Activated CD4-positive, alpha-beta T cell treated with anti-CD3 and anti-CD28 coated beads for 4 hours (primary cell): ENCODE data around the gene DKK2.

Experiments
- DNase-seq, 2 donors: peaks; one replicate each; pipeline ENCODE4 v3.0.0-alpha.2; 2020

The DKK2 gene, protein sequence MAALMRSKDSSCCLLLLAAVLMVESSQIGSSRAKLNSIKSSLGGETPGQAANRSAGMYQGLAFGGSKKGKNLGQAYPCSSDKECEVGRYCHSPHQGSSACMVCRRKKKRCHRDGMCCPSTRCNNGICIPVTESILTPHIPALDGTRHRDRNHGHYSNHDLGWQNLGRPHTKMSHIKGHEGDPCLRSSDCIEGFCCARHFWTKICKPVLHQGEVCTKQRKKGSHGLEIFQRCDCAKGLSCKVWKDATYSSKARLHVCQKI

DNA sequence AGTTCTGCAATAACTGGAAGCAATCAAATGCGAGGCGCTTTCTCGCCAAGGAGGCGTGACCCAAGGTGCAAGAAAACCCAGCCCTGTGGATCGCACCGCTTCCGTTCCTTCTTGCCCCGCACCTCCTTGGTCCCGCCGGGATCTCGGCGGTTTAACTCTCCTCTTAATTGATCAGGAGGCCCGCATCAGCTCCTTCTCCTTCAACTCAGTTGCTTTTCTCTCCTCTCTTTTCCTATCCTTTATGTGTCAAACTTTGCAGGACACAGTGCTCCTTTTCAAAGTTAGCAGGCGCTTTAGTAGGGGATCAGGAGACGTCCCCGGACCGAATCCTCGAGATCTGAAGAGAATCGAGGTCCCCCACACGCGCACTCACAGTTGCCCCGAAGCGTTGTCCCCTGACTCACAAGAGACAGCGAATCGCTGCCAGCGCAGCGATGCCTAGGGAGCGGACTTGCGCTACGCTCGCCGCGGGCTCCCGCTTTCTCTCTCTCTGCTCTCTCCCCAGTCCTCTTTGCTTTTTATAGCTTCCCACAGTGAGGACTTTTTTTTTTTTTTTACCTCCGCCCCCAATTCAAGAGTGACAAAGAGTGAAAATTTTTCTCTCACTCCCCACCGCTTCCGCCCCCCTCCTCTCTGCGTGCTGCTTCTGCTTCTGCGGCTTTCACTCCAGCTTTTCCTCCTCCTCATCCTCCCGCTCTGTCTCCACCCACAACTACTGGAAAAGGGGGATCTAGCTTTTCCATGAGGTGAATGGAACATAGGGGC is at the start of gene DKK2:
DKK2 (minus strand) TSS at position 495 of the 765 bp plus-strand sequence. CDS start 722 bp downstream, outside the sequence.
- DNase-seq, result no peak

DNA sequence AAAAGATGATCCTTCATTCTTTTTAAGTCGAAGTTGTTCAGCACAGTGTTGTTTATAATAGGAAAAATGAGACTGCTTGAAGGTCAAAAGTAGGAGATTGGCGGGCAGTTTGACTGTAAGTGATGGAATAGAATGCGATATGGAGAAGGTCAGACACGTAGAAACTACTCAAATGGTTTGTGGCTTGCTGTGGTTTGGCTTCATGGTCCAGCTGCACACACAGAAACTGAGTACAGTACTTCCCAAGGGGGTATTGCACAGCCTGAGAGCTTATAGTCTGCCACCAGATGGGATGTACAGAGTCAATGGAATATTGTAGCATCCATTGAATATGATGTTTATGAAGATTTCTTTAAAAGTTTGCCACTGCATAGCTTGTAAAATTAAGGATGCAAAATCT is 41.1 kb upstream of the DKK2 start:
- no peak for DNase-seq

DNA sequence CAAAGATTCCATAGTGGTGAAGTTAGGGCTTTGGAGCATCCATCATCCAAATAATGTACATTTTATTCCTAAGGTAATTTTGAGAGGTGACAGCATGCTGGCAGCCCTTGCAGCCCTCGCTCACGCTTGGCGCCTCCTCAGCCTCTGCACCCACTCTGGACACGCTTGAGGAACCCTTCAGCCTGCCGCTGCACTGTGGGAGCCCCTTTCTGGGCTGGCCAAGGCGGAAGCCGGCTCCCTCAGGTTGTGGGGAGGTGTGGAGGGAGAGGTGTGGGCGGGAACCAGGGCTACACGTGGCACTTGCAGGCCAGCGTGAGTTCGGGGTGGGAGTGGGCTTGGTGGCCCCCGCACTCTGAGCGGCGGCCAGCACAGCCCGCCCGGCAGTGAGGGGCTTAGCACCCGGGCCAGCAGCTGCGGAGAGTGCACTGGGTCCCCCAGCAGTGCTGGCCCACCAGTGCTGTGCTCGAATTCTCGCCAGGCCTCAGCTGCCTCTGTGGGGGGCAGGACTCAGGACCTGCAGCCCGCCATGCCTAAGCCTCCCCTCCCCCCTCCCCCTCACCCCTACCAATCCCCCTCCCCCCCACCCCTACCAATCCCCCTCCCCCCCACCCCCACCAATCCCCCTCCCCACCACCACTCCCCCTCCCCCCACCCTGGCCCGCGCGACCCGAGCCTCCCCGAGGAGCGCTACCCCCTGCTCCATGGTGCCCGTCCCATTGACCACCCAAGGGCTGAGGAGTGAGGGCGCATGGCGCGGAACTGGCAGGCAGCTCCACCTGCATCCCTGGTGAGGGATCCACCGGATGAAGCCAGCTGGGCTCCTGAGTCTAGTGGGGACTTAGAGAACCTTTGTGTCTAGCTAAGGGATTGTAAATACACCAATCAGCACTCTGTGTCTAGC is 37.0 kb upstream of the DKK2 start:
- DNase-seq, result no peak

DNA sequence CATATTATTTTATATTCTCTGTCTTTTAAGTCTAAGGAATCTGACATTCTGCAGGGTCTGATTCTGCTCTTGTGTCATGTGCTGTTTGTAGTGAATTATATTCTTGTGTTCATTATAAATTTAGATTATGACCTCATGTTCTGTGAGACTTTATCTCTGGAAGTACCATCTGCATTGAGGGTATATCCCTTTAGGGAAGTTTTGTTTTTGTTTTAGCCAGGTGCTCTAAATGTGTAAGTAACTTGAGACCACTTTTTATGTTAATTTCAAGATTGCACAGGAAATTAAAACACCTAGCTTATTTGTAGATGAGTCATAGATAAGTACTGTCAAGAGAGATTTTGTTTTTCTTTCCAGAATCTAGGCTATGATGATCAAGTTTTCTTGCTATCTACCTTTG is 35.0 kb upstream of the DKK2 start:
- no peak for DNase-seq

DNA sequence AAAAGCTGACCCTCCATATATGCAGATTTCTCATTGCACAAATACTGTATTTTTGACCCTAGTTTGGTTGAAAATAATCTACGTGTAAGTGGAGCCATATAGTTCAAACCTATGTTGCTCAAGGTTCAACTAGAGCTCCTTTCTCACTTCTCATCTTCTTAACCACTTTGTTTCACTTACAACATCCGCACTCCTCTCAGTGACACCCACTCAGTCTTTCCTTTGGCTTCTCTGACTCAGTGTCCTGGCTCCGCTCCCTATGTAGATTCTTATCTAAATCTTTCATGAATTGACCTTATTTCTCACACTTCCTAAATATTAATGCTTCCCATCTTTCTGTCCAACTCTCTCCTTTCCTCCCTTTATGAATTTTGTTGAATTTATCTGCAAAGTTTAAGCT is 32.9 kb upstream of the DKK2 start:
- DNase-seq, result no peak

DNA sequence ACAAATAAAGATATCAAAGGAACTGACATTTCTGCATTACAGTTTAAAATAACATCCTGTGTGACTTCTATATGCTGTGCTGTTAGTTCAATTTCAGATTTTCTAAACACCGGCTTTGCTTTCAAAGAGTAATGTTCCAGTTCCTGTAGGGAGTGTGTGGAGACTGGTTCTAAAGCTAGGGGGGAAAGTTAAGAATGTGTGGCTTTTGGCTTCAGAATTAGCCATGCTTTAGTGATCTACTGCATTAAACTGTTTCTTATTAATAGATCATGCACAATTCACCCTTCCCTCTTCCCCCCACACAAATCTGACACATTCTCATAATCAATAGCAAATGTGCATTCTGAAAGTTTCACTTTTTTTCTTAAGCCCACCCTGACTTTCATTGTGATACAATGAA is 32.0 kb upstream of the DKK2 start:
- no peak for DNase-seq

DNA sequence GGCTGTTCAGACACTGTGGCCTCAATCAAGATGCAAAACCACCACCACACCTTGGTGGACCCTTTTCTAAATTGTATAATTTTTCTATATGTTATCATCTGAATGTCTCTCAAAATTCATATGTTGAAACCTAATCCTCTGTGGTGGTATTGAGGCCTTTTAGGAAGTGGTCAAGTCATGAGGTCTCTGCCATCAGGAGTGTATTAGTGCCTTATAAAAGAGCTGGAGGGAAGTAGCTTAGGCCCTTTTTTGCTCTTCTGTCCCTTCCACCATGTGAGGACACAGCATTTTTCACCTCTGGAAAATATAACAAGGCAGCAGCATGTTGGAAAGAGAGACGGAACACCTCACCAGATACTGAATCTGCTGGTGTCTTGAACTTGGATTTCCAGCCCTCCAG is 30.5 kb upstream of the DKK2 start:
- DNase-seq, result no peak

DNA sequence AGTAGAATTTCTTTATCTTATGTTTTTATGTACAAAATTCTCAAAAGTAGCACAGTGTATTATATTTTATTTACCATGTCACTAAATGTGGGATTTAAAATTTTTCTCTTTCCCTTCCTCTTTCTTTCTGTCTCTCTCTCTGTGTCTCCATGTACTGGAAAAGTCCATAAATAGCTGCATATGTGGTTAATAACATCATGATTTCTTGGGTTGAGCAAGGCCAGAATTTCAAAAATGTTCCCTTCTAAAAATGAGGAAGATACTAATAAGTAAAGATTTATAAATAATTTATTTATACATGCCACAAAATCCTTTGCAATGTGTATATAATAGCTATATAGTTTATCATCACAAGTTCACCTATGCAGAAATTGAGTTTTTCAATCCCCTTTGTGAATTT is 29.1 kb upstream of the DKK2 start:
- DNase-seq, result no peak

DNA sequence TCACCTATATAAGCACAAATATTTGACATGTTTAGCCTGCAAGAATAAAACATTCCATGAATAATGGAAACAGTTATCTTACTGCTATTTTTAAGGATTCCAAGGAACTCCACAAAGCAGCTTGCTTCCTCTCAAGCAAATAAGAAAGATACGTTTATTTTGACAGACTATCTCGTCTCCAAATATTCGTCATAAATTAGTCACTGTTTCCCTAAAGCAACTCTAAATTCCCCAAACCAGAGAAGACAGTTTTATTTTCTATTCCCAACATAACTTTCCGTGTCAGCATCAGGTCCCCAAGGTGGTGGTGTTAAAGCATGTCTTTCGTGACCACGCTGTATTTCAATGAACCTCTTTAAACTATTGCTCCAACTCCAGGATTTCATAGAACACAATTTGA is 24.3 kb upstream of the DKK2 start:
- DNase-seq, result no peak

DNA sequence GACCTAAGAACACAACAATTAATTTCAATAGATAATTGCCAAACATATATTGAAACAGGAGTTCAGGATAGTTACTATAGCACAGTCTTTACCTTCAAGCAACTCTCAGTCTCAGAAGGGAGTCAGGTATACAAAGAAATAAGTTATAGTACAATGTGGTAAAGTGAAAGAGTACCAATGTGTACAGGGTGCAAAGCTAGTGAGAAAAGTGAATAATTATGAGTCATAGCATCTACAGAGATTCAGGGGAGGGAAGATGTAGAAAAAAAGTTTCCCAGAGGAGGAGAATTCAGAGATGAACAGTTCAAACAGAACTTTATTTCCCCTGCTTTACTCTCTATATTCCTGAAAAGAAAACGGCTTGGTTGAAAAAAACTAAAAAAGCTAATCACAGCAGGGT is 22.7 kb upstream of the DKK2 start:
- no peak for DNase-seq

DNA sequence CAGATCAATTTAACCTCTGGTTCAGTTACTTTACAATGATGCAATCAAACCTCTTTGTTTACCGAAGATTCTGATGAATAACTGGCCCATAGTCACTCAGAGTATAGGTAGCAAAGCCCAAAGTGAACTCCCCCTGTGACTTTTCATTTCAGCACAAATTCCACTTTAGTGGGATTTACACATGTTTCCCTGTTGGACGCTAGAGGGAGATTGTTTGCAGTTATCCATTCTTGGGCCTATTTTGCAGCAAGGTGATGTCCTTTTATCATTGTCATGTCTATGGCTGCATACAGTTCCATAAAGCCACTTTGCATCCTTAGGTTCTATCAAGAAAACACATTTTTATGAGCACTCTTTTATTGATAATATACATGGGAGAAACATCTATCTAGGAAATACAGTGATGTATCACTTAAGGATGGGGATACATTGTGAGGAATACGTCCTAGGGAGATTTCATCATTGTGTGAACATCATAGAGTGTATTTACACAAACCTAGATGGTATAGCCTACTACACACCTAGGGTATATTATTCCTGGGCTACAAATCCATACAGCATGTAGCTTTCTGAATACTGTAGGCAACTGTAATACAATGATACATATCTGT is 14.5 kb upstream of the DKK2 start:
- no peak for DNase-seq

DNA sequence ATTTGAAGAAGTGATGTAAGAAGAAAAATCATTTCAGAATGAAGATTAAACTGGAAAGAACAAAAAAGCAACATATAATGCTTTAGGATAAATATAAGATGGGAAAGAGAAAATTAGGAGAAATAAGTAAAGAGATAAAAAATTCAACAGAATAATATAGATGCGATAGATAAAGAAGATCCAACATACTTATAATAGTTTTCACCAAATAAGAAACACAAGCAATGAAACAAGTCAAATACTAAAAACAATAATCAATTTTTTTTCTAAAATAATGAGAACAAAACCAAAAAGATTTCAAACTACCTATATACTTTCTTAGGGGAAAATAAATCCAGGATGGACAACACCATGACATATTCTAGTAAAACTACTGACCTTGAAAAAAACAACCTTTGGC is 10.1 kb upstream of the DKK2 start:
- DNase-seq, result no peak

DNA sequence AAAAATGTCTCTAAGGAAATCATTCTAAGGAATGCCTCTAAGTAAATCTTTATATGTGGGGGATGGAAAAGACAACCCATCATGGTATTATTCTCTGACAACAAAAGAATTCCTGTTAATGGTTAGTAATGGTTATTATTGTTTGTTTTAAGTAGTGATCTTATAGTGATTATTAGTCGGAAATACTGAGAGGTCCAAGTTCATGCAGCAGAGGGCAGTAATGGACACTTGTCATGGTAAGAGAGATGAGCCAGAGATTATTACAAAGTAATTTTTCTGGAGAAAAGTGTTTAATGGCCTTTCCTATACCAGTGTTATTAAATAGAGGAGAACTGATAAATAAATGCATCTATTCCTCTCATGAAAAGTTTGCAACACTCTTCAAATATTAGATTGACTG is 8.1 kb upstream of the DKK2 start:
- no peak for DNase-seq

DNA sequence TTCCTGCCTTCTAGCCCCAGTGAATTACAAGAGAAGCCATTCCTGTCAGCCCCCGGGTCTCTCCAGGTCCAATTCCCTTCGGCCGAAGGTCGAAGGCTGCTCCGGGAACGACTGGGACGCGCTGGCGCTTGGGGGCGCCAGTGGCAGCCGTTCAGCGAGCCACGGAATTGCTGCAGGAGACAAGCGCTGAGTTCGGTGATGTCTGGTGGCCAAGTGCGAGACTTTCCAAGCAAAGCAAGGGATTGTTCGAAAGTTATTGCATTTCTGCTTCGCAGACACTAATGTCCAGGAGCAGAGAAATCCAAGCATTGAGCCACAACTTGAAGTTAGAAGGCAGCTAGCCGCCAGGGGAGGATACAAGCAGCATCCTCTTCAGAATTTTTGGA is 1.1 kb upstream of the DKK2 start:
- no peak for DNase-seq

DNA sequence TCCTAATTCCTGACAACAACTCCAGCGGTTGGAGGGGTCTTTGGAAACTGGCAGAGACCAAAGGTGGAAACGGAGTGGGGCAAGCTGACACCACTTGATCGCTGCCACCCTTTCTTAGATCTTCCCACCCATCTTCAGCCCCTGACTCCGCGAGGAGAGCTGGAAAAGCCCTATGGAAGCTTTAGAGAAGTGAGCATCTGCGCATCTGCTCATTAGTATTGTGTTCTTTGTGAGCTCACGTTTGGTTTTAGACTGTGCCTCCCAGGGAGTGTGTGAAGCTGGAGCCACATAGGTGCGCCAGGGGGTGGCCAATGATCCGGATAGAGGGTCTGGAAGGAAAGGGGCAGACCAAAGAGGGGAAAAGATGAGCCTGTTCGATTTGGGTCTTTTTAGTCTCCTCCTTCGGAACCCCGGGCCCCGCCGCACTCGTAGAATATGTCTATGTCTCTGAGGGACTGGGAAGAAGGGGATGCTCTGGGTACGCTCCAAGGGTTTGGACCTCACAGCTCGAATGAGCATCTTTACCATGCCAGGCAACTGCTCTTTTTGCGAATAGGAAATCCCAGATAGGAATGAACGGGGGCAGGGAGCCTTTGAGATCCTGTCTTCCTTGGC is 578 bp upstream of the DKK2 start:
- no peak for DNase-seq

DNA sequence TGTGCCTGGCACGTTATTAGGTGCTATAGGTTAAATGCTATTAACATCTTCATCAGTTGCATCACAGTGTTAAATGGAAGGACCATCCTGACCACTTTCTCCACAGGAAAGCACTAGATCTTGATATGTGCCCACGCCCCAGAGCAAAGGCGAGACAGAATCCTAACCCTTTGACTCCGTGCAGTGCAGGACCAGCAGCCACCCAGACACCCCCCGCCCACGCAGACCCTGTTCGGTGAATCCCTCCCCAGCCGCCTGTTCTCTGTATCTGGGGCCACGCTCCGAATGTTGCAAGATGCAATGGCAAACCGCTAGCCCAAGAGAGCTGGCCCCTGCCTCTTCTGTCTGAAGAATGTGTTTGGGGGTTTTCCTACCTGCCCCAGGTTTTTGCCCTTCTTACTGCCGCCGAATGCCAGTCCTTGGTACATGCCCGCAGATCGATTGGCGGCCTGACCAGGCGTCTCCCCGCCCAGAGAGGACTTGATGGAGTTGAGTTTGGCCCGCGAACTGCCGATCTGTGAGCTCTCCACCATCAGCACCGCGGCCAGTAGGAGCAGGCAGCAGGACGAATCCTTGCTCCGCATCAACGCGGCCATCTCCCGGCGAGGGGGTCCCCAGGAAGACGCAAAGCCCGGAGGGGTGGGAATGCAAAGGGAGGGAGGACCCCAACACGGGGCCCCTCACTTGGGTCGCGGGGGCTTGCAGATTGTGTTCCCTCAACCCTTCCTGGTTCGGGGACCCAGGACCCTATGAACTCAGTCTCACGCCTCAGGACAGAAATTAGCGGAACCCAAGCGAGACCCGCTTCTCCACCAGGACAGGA is 906 bp downstream of the DKK2 start:
- DNase-seq, result no peak

DNA sequence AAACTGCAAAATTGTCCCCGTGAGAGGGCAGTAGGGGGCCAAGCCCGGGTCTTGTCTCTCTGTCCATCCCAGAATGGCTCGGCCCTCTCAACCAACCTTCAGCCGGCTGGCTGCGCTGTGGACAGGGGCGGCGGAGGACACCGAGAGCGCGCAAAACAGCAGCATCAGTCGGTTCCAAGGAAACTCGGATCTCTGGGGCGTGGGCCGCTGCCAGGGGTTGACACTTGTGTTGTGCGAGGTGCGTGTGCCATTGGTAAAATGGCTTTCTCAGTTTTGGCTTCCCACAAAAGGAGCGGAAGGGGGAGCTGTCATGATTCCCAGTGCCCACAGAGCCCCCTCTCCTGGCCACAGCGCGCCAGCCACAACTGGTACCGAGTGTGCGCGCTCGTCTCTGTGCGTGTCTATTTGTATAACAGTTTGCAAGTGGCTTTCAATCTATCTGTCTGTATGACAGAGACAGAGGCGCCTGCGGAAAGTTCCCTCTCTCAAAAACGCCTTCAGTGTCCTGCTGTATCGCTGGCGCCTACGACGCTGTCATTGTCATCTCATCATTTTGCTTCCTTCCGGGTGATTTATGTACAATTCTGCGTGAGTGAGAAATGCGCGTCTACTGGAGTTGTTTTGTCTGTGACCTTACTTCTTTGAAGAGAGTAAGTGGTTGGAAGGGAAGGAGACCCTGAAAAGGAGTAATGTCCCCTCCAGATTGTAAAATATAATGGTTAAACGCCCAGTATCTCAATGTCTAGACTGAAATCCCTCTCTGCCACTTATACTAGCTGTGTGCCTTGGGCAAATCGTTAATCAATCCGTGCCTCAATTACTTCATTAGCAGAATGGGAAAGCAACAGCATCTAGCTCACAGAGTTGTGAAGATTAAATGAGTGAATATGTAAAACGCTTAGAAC is 1.8 kb downstream of the DKK2 start:
- no peak for DNase-seq

DNA sequence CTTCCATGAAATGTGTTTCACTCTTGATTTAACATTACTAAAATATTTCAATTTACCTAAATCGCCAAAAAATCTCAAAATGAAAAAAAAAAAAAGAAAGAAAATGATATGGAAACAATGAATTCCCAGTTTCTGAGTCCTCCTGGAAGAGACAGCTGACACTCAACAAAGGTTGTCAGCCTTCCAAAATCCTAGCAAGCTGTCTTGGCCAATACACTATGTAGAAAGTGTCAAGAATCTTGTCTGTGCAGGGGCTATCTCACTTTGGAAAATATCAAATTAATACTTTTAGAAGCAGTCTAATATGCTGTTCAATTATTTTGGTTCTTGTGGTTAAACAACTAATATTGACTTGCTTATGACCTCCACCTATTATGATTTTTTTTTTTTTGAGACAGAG is 8.7 kb downstream of the DKK2 start:
- no peak for DNase-seq

DNA sequence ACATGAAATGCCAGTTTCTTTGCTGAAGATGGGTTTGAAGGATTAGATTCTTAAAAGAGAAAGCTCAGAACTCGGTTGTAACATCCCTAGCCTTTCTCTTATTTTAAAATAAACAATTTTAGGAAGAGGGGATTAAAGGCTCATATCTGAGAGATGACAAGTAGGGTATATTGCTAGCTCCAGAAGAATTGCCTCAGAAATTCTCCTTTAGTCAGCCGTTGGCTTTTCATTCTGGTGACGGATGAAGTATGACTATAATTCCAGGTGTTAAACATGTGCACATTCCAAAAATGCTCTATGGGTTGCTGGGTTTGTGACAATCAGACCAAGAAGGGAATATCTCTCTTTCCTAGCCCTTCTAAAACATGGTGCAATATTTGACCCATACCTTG is 17.8 kb downstream of the DKK2 start:
- DNase-seq, result no peak

DNA sequence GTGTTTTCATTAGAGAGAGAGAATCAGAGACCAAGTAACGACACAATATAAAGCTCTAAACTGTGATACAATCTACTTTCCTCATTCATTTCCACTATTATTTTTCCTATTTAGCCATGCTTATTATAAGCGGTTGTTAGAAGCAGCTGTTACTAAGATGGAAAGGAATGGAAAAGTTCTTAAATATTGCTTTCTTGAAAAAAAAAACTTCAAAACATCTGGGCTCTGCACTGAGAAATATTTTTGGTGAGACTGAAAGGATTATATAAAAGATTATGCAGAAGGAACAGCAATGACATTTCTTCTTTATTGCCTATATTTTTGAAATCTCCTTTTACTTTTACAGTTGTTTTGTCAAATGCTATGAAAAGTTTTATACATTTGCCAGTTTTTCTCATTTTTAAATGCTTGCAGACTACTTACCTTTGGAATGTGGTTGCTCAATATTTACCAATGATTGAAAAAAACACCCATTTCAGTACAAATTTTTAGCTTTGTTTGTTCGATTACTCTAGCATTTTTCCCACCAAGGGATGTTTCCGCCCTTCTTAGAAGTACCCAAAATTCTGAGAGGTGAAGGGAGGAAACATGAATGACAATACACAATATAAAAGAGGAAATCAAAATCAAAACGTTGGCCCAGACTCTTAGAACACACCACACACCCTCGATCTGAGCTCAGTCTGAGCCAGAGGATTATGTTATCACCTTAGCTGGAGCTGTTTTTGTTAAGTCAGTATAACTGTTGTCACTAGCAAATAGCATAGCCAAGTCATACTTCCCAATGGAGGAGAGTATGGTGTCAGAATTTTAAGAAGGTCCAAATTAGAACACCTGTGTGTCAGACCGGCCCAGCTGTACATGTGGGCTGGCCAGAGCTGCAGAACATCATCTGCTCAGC is 18.4 kb downstream of the DKK2 start:
- no peak for DNase-seq
